Suprapubic skin (tissue), 4 donors: ENCODE data around the gene SLC25A23. TPM values are rescaled to one million over a fixed set of nuclear protein-coding genes. Genes with fewer than 3 reads are reported as not detected.

Experiments
- DNase-seq, 2 donors: peaks; one replicate each; pipeline ENCODE4 v3.0.0-alpha.2; 2019; ENCODE audit warnings: low spot score in 2 of 2
- H3K27ac ChIP-seq: fragments of 200-600 bp; sonication (generic); one replicate; pipeline ENCODE4 v1.5.1; 2019
- H3K27me3 ChIP-seq: fragments of 200-600 bp; sonication (generic); one replicate; pipeline ENCODE4 v1.5.1; 2019
- H3K36me3 ChIP-seq: fragments of 200-600 bp; sonication (generic); one replicate; pipeline ENCODE4 v1.5.1; 2019
- H3K4me1 ChIP-seq: fragments of 200-600 bp; sonication (generic); one replicate; pipeline ENCODE4 v1.5.1; 2019
- H3K4me3 ChIP-seq: fragments of 200-600 bp; sonication (generic); one replicate; pipeline ENCODE4 v1.5.1; 2019; ENCODE audit warnings: mild to moderate bottlenecking
- H3K9me3 ChIP-seq: fragments of 200-600 bp; sonication (generic); one replicate; pipeline ENCODE4 v1.5.1; 2019
- EP300 ChIP-seq: sonication (generic); formaldehyde crosslinking; IDR thresholded peaks from one replicate; pipeline ENCODE4 v1.6.1; 2017; ENCODE audit warnings: antibody characterized with exemption
- POLR2A ChIP-seq, 2 donors: fragments of 450-650 bp; IDR thresholded peaks; one replicate each; pipeline ENCODE4 v1.6.1; 2017; ENCODE audit warnings: antibody characterized with exemption in 2 of 2, mild to moderate bottlenecking in 2 of 2, moderate library complexity in 2 of 2
- POLR2AphosphoS5 ChIP-seq, 3 donors: sonication (generic); formaldehyde crosslinking; IDR thresholded peaks; one replicate each; pipeline ENCODE4 v1.6.1; 2017; ENCODE audit warnings: antibody characterized with exemption in 3 of 3
- WGBS: methylation state at CpG from one replicate; pipeline ENCODE4 v1.1.5; 2018; 5-methylcytosine and 5-hydroxymethylcytosine counted together
- total RNA-seq, 4 donors: library from RNA; depleted of rRNA; stranded (reverse); fragments of >200 nt; gene quantifications; one replicate each; pipeline ENCODE4 v1.1.0, GENCODE V29; 2016
- TF ChIP-seq, protein P1 (sequence below), 2 donors: fragments of 200-600 bp in 1 of 2; fragments of 450-650 bp in 1 of 2; sonication (generic) in 1 of 2; IDR thresholded peaks; one replicate each; pipeline ENCODE4 v1.5.1; 2016 to 2019; ENCODE audit warnings: antibody characterized with exemption in 2 of 2, mild to moderate bottlenecking in 1 of 2, moderate library complexity in 1 of 2

Gene SLC25A23
- total RNA-seq, 4 donors from 2014 or later, result 39.5 to 76.3 (median 61.6) TPM

DNA sequence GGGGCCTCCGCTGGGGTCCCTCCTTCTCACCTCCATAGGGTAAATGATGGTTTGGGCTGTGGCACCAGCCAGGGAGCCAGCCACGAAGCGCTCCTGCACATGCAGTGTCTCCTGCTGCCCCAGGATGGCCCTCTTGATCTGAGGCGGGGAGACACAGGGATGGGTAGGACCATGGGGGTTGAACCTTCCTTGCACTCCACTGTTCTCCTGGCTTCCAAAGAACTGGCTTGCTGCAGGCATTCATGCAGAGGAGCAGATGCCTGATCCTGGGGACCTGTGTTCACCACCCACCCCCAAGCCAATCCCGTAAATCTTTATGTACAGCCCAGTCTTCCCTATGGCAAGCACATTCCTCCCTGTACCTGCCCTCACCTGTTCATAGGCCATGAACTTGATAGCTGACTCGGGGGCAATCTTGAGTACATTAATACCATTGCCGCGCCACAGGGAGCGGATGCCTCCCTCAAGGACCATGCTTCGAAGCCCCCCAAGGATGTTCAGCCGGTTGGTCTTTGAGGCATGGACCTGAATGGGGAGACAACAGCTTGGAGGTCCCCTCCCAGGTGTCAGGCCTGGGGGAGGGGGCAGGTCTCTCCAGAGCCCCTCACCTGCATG is 5.5 kb downstream of the SLC25A23 start:
- no peaks in the 10 kb centered on the region for H3K9me3 ChIP-seq
- DNase-seq, result no peak
- H3K27ac ChIP-seq, result no peak overlapping the region
- TF ChIP-seq EP300 (no peak), POLR2A (IDR thresholded peaks at IDR 0.05) (no peak), POLR2AphosphoS5 (IDR thresholded peaks at IDR 0.05) (no peak)
- TF ChIP-seq, protein P1, sequence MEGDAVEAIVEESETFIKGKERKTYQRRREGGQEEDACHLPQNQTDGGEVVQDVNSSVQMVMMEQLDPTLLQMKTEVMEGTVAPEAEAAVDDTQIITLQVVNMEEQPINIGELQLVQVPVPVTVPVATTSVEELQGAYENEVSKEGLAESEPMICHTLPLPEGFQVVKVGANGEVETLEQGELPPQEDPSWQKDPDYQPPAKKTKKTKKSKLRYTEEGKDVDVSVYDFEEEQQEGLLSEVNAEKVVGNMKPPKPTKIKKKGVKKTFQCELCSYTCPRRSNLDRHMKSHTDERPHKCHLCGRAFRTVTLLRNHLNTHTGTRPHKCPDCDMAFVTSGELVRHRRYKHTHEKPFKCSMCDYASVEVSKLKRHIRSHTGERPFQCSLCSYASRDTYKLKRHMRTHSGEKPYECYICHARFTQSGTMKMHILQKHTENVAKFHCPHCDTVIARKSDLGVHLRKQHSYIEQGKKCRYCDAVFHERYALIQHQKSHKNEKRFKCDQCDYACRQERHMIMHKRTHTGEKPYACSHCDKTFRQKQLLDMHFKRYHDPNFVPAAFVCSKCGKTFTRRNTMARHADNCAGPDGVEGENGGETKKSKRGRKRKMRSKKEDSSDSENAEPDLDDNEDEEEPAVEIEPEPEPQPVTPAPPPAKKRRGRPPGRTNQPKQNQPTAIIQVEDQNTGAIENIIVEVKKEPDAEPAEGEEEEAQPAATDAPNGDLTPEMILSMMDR (IDR thresholded peaks at IDR 0.05), result no peak
- H3K4me1 ChIP-seq, result peaks cover 12% of the 10 kb centered on the region
- H3K27me3 ChIP-seq, result no peaks in the 10 kb centered on the region
- H3K36me3 ChIP-seq, result peaks cover 41% of the 10 kb centered on the region
- WGBS, result 96% methylated on average over 11 of the region's 11 CpGs
- H3K4me3 ChIP-seq, result no peak overlapping the region

DNA sequence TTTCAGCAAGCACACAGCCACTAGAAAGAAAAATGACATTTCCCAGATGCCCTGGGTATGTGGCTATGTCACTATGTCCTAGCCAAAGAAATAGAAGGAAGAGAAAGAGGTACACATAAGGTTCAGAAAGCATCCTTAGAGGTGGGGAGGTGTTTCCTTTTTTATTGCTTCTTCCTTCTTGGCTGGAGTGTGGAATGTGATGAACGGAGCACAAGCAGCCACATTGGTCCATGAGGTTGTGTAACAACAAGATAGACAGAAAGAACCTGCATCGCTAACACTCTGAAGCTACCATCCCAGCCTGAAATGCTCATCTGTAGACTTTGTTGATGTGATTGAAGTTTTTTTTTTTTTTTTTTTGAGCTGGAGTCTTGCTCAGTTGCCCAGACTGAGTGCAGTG is 6.7 kb downstream of the SLC25A23 start:
- no peaks in the 10 kb centered on the region for H3K9me3 ChIP-seq
- no peak overlapping the region for H3K27ac ChIP-seq
- peaks cover 41% of the 10 kb centered on the region for H3K36me3 ChIP-seq
- no peaks in the 10 kb centered on the region for H3K27me3 ChIP-seq
- WGBS, result 96% methylated on average over 2 of the region's 2 CpGs
- no peak overlapping the region for H3K4me3 ChIP-seq
- DNase-seq, result no peak
- TF ChIP-seq POLR2A (IDR thresholded peaks at IDR 0.05) (no peak), POLR2AphosphoS5 (IDR thresholded peaks at IDR 0.05) (no peak), EP300 (no peak)
- TF ChIP-seq, protein P1 (IDR thresholded peaks at IDR 0.05), result no peak
- H3K4me1 ChIP-seq, result peaks cover under 1% of the 10 kb centered on the region

DNA sequence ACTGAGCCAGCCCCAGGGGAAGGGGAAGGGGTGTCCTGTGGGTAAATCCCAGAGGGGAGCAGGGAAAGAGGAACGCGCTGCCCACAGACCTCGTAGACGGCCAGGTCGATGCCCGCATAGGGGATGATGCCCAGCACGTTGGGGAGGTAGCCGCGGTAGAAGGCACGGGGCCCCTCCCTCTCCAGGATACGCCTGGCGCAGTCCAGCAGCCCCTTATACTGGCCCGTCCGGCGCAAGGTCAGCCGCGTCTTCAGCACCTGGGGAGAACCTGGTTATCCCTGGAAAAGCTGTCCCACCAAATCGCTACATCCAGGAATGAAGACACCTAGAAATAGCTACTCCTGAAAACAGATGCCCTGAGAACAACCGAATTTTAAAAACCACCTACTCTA is 7.4 kb downstream of the SLC25A23 start:
- Histone ChIP-seq H3K27me3 (no peaks in the 10 kb centered on the region), H3K4me3 (no peak overlapping the region), H3K27ac (no peak overlapping the region), H3K4me1 (no peaks in the 10 kb centered on the region), H3K9me3 (no peaks in the 10 kb centered on the region), H3K36me3 (peaks cover 41% of the 10 kb centered on the region)
- TF ChIP-seq, protein P1 (IDR thresholded peaks at IDR 0.05), result no peak
- TF ChIP-seq POLR2AphosphoS5 (IDR thresholded peaks at IDR 0.05), result no peak
- no peak for TF ChIP-seq POLR2A (IDR thresholded peaks at IDR 0.05)
- TF ChIP-seq EP300, result no peak
- WGBS, result 94% methylated on average over 19 of the region's 19 CpGs
- no peak for DNase-seq

DNA sequence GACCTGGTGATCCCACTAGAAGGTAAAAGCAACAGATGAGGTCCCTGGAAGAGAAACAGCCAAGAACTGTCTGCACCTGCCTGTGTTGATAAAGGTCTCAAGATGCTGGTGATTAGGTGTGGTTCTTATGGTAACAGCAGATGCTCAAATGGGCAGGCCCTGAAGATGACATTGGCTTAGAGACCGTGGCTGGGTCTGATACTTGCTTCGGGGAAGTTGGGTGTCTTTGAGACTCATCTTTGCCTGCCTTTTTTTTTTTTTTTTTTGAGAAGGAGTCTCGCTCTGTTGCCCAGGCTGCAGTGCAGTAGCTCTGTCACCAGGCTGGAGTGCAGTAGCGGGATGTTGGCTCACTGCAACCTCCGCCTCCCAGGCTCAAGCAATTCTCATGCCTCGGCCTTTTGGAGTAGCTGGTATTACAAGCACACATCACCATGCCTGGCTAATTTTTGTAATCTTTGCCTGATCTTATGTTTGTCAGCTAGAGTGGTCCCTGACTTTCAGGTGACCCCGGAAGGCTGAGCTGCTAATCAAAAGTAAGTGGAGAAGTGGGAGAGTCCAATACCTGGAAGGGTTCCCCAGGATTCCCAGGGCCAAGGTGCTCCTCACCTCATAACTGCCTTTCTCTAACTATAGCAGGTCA is 7.9 kb downstream of the SLC25A23 start:
- WGBS, result 86% methylated on average over 7 of the region's 7 CpGs

DNA sequence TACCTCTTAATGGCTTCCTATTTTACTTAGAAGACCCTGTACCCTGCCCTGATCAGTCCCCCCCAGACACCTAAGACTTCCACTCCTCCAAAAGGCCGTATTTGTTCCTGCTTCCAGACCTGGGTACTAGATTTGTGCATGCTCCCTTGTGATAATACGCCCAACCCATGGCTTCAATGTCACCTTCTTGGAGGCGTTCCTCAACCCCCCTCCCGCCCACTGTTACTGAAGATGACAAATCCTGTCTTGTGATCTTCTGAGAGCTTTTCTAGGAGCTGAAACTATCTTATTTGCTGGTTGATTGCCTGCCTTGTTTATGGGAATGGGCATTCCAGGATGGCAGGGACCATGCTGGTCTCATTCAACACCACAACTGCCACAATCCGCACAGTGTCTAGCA is 9.4 kb downstream of the SLC25A23 start:
- no peak for DNase-seq
- WGBS, result 97% methylated on average over 5 of the region's 5 CpGs
- Histone ChIP-seq H3K27me3 (no peaks in the 10 kb centered on the region), H3K27ac (no peak overlapping the region), H3K9me3 (no peaks in the 10 kb centered on the region), H3K4me3 (no peak overlapping the region), H3K36me3 (peaks cover 51% of the 10 kb centered on the region), H3K4me1 (no peaks in the 10 kb centered on the region)
- TF ChIP-seq POLR2A (IDR thresholded peaks at IDR 0.05) (no peak), EP300 (no peak), POLR2AphosphoS5 (IDR thresholded peaks at IDR 0.05) (no peak)
- TF ChIP-seq, protein P1 (IDR thresholded peaks at IDR 0.05), result no peak

More for the DNA sequence above, 7.9 kb downstream of the SLC25A23 start:
- Histone ChIP-seq H3K9me3 (no peaks in the 10 kb centered on the region), H3K4me3 (no peak overlapping the region), H3K27ac (no peak overlapping the region), H3K27me3 (no peaks in the 10 kb centered on the region), H3K4me1 (no peaks in the 10 kb centered on the region), H3K36me3 (peaks cover 46% of the 10 kb centered on the region)
- no peak for TF ChIP-seq POLR2AphosphoS5 (IDR thresholded peaks at IDR 0.05)
- TF ChIP-seq, protein P1 (IDR thresholded peaks at IDR 0.05), result no peak
- no peak for TF ChIP-seq EP300
- no peak for TF ChIP-seq POLR2A (IDR thresholded peaks at IDR 0.05)
- no peak for DNase-seq
